Thyroid gland (tissue), 4 donors: Measurements from ENCODE around the gene GPBP1. TPM values are rescaled to one million over a fixed set of nuclear protein-coding genes. Genes with fewer than 3 reads are reported as not detected.
A peak's percentile ranks its signal among the peaks of the same experiment; 100 is the strongest.

ENCODE experiments used
- DNase-seq, 2 donors: peaks; one replicate each; pipeline ENCODE4 v3.0.0-alpha.2; 2019
- H3K27ac ChIP-seq, 3 donors: fragments of 200-600 bp; sonication (generic); 1 replicate in 2 of 3; 2 replicates in 1 of 3; pipeline ENCODE4 v1.5.1; 2016 to 2019; ENCODE audit warnings: mild to moderate bottlenecking in 1 of 3, moderate library complexity in 1 of 3
- H3K27me3 ChIP-seq: fragments of 200-600 bp; sonication (generic); one replicate; pipeline ENCODE4 v1.5.1; 2019
- H3K36me3 ChIP-seq, 2 donors: fragments of 200-600 bp; sonication (generic); one replicate each; pipeline ENCODE4 v1.5.1; 2016 to 2019
- H3K4me1 ChIP-seq, 2 donors: fragments of 200-600 bp; sonication (generic); one replicate each; pipeline ENCODE4 v1.5.1; 2017 to 2019
- H3K4me3 ChIP-seq, 3 donors: fragments of 200-600 bp; sonication (generic); replicated peaks in 1 of 3; 1 replicate in 2 of 3; 2 replicates in 1 of 3; pipeline ENCODE4 v1.5.1; 2016; ENCODE audit warnings: mild to moderate bottlenecking in 1 of 3
- H3K9me3 ChIP-seq: fragments of 200-600 bp; sonication (generic); one replicate; pipeline ENCODE4 v1.5.1; 2017
- CTCF ChIP-seq, 6 experiments: fragments of 200-600 bp in 3 of 6; fragments of 450-650 bp in 3 of 6; sonication (generic) in 3 of 6; IDR thresholded peaks; one replicate each; pipeline ENCODE4 v1.5.1; 2016 to 2019; ENCODE audit warnings: antibody characterized with exemption in 6 of 6, mild to moderate bottlenecking in 2 of 6, inconsistent platforms in 1 of 6, moderate library complexity in 1 of 6
- POLR2A ChIP-seq, 2 donors: fragments of 450-650 bp; IDR thresholded peaks; one replicate each; pipeline ENCODE4 v1.6.1; 2017; ENCODE audit warnings: antibody characterized with exemption in 2 of 2, mild to moderate bottlenecking in 2 of 2, moderate library complexity in 1 of 2
- WGBS, 2 donors: methylation state at CpG; one replicate each; pipeline ENCODE4 v1.1.5; 2017; 5-methylcytosine and 5-hydroxymethylcytosine counted together
- intact Hi-C: fragments of 100-400 bp; cut with DNase I; formaldehyde crosslinking; loops from one replicate; pipeline ENCODE4 v1.15.1; 2023
- total RNA-seq, 4 donors: library from RNA; depleted of rRNA; stranded (reverse); fragments of >200 nt; gene quantifications; one replicate each; pipeline ENCODE4 v1.2.3, GENCODE V29; 2016

GPBP1 gene
- total RNA-seq, 4 donors from 2014 or later, result 89.4 to 109 (median 99.4) TPM

- TF ChIP-seq POLR2A (IDR thresholded peaks at IDR 0.05) (peak in 1 of 2 donors; percentile 24), CTCF (IDR thresholded peaks at IDR 0.05) (peak in 1 of 6 experiments; percentile 4)
- Histone ChIP-seq H3K9me3 (no peaks in the 10 kb centered on the region), H3K27ac (peak overlapping the region; percentile 99 to 100 (median 99)), H3K27me3 (no peaks in the 10 kb centered on the region), H3K4me1 (peaks cover 23 to 24% of the 10 kb centered on the region in 2 donors), H3K4me3 (peak overlapping the region; percentile 89 to 95 (median 92)), H3K36me3 (no peaks in the 10 kb centered on the region)
- intact Hi-C loops, result loop anchor here (10.0 kb wide), 1 partner anchor 270 kb away; the partner anchor contains the start of gene SETD9
- peak in 1 of 2 donors; percentile 48 for DNase-seq
- WGBS, 2 donors, result 0 to 1% methylated on average over 22 to 33 of the region's 47 CpGs
These were observed 450 bp downstream of the GPBP1 start for GRCh38 chr5:57174128-57174889.

- no peaks in the 10 kb centered on the region for H3K36me3 ChIP-seq
- no peaks in the 10 kb centered on the region for H3K9me3 ChIP-seq
- WGBS, 2 donors, result 1 to 2% methylated on average over 11 of the region's 11 CpGs
- no peak for TF ChIP-seq CTCF (IDR thresholded peaks at IDR 0.05)
- intact Hi-C loops, result loop anchor here (10.0 kb wide), 1 partner anchor 270 kb away; the partner anchor contains the start of gene SETD9
- peaks cover 30 to 31% of the 10 kb centered on the region in 2 donors for H3K4me1 ChIP-seq
- no peak for DNase-seq
- peak overlapping the region; percentile 99 to 100 (median 99) for H3K27ac ChIP-seq
- H3K4me3 ChIP-seq, result peak overlapping the region; percentile 89 to 95 (median 92)
- H3K27me3 ChIP-seq, result no peaks in the 10 kb centered on the region
These were observed 1.1 kb downstream of the GPBP1 start for GRCh38 chr5:57174890-57175510.

- H3K4me1 ChIP-seq, result peaks cover 36 to 38% of the 10 kb centered on the region in 2 donors
- peak overlapping the region in 2 of 3 donors; percentile 89 to 92 for H3K4me3 ChIP-seq
- intact Hi-C loops, result loop anchor here (10.0 kb wide), 1 partner anchor 271 kb away; the partner anchor contains the start of gene SETD9
- DNase-seq, result peak; percentile 55 to 70
- no peaks in the 10 kb centered on the region for H3K9me3 ChIP-seq
- no peaks in the 10 kb centered on the region for H3K36me3 ChIP-seq
- TF ChIP-seq POLR2A (IDR thresholded peaks at IDR 0.05), result no peak
- TF ChIP-seq CTCF (IDR thresholded peaks at IDR 0.05), result no peak
- H3K27ac ChIP-seq, result peak overlapping the region; percentile 99 to 100 (median 99)
- 4 to 5% methylated on average over 11 of the region's 11 CpGs for WGBS, 2 donors
- no peaks in the 10 kb centered on the region for H3K27me3 ChIP-seq
These were observed 1.9 kb downstream of the GPBP1 start for GRCh38 chr5:57175551-57176309.

- Histone ChIP-seq H3K27me3 (no peaks in the 10 kb centered on the region), H3K4me1 (peaks cover 39 to 45% of the 10 kb centered on the region in 2 donors), H3K36me3 (no peaks in the 10 kb centered on the region), H3K9me3 (no peaks in the 10 kb centered on the region), H3K27ac (peak overlapping the region; percentile 99 to 100 (median 99)), H3K4me3 (peak overlapping the region in 2 of 3 donors; percentile 30 to 92)
- 2 to 3% methylated on average over 7 of the region's 7 CpGs for WGBS, 2 donors
- intact Hi-C loops, result loop anchor here (10.0 kb wide), 1 partner anchor 272 kb away; the partner anchor contains the start of gene SETD9
- DNase-seq, result no peak
- no peak for TF ChIP-seq CTCF (IDR thresholded peaks at IDR 0.05)
- TF ChIP-seq POLR2A (IDR thresholded peaks at IDR 0.05), result peak in 1 of 2 donors; percentile 24
These were observed 2.5 kb downstream of the GPBP1 start for GRCh38 chr5:57176350-57176857.
